ENCODE results near the gene CCDC28A.
A peak's percentile ranks its signal among the peaks of the same experiment; 100 is the strongest.
"Not testable (repeated sequence)": the region's sequence is repeated elsewhere in the genome, so short reads cannot be mapped to it uniquely, and the experiment has no call there.

CCDC28A gene

GRCh38 chr6:138773177-138774091 lies at the start of gene CCDC28A:
TSS of gene CCDC28A (plus strand) at chr6:138773769. CDS start at chr6:138776121, 2,352 bp downstream.
- DNase-seq = peak; percentile 93

GRCh38 chr6:138724015-138724414 lies 49.6 kb upstream of the CCDC28A start:
- DNase-seq = no peak

GRCh38 chr6:138726066-138726756 lies 47.4 kb upstream of the CCDC28A start:
- no peak for DNase-seq

- DNase-seq = no peak
Measured at GRCh38 chr6:138726757-138727097, 46.8 kb upstream of the CCDC28A start.

GRCh38 chr6:138727182-138727581 lies 46.4 kb upstream of the CCDC28A start:
- no peak for DNase-seq

GRCh38 chr6:138728662-138729061 lies 44.9 kb upstream of the CCDC28A start:
- DNase-seq = no peak

- DNase-seq = not testable (repeated sequence)
Measured at GRCh38 chr6:138730037-138730436, 43.5 kb upstream of the CCDC28A start.

GRCh38 chr6:138734585-138734984 lies 39.0 kb upstream of the CCDC28A start:
- no peak for DNase-seq

- DNase-seq = no peak
Measured at GRCh38 chr6:138736640-138737039, 36.9 kb upstream of the CCDC28A start.

- DNase-seq = no peak
Measured at GRCh38 chr6:138752017-138752416, 21.6 kb upstream of the CCDC28A start.

- no peak for DNase-seq
Measured at GRCh38 chr6:138757136-138757535, 16.4 kb upstream of the CCDC28A start.

GRCh38 chr6:138765896-138766655 lies 7.5 kb upstream of the CCDC28A start:
- peak; percentile 48 for DNase-seq

GRCh38 chr6:138769102-138769676 lies 4.4 kb upstream of the CCDC28A start:
- no peak for DNase-seq

- DNase-seq = no peak
Measured at GRCh38 chr6:138772596-138773176, 883 bp upstream of the CCDC28A start.

- DNase-seq = no peak
Measured at GRCh38 chr6:138774370-138774769, 801 bp downstream of the CCDC28A start.

- no peak for DNase-seq
Measured at GRCh38 chr6:138776659-138777058, 3.1 kb downstream of the CCDC28A start.

- DNase-seq = no peak
Measured at GRCh38 chr6:138778331-138778730, 4.8 kb downstream of the CCDC28A start.

GRCh38 chr6:138782243-138782642 lies 8.7 kb downstream of the CCDC28A start:
- no peak for DNase-seq

- no peak for DNase-seq
Measured at GRCh38 chr6:138785079-138785478, 11.5 kb downstream of the CCDC28A start.

GRCh38 chr6:138785980-138786379 lies 12.4 kb downstream of the CCDC28A start:
- no peak for DNase-seq

GRCh38 chr6:138787138-138787537 lies 13.6 kb downstream of the CCDC28A start:
- no peak for DNase-seq

GRCh38 chr6:138795809-138796603 lies 22.4 kb downstream of the CCDC28A start, which contains the start of gene ECT2L:
TSS of gene ECT2L (plus strand) at chr6:138796087. CDS start at chr6:138813275, 17,188 bp downstream.
- no peak for DNase-seq
